ENCODE results near the gene ABHD4. TPM values are rescaled to one million over a fixed set of nuclear protein-coding genes. Genes with fewer than 3 reads are reported as not detected.
"Not testable (repeated sequence)": the region's sequence is repeated elsewhere in the genome, so short reads cannot be mapped to it uniquely, and the experiment has no call there.

ABHD4 gene
- total RNA-seq, 5 donors from 2014 or later (not counting 1 experiment from before 2014, with no cell fraction given), result 10.1 to 20.9 (median 17.3) TPM

DNA sequence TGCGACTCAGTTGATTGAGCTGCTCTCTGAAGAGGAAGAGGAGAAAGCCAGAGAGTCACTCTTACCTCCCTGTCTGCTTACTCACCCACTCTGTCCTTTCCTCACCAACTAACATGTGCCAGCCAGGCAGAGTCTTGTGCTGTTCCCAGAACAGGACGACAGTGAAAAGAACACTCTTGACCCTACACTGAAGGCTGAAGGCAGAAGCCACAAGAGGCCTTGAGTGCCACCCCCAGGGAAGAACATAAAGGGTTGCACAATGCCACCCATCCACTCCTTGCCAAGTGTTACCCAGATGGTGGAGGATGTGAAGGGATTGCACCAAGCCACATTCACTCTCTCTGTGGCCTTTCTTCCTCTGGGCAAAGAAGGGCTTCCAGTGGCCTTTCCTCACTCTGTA is 12.8 kb downstream of the ABHD4 start:
- WGBS (ENCODE audit: insufficient coverage), result no CpG with 5 or more reads among the region's 2 CpGs
- H3K4me1 Mint-ChIP-seq, result peaks cover 0 to 6% (median 0%) of the 10 kb centered on the region in 3 donors
- Histone ChIP-seq H3K9me3 (no peaks in the 10 kb centered on the region), H3K4me3 (ENCODE audit: control insufficient read depth in 1 of 2, extremely low read depth in 1 of 2, low read length in 1 of 2) (no peak overlapping the region), H3K36me3 (ENCODE audit: control insufficient read depth in 2 of 2, extremely low read depth in 1 of 2, insufficient read depth in 1 of 2, low read length in 1 of 2) (peaks cover 8 to 45% of the 10 kb centered on the region in 2 donors), H3K4me1 (ENCODE audit: control insufficient read depth in 1 of 2, extremely low read depth in 1 of 2, insufficient read depth in 2 of 2, low read length in 2 of 2) (no peaks in the 10 kb centered on the region), H3K27me3 (replicated peaks in 1 of 2; ENCODE audit: control insufficient read depth in 2 of 2, extremely low read depth in 1 of 2, insufficient read depth in 2 of 2, low read length in 1 of 2) (no peaks in the 10 kb centered on the region), H3K27ac (ENCODE audit: low read length) (no peak overlapping the region)
- peaks cover 52% of the 10 kb centered on the region for H3K36me3 Mint-ChIP-seq
- DNase-seq (no peak), ATAC-seq (replicated peaks in 1 of 4) (no peak)
- H3K27me3 Mint-ChIP-seq, result no peaks in the 10 kb centered on the region
- POLR2A ChIA-PET, result no interaction called here
- CTCF ChIA-PET, result no interaction called here
- H3K4me3 Mint-ChIP-seq, result no peak overlapping the region
- H3K9me3 Mint-ChIP-seq, result no peaks in the 10 kb centered on the region
- H3K27ac Mint-ChIP-seq, result no peak overlapping the region

DNA sequence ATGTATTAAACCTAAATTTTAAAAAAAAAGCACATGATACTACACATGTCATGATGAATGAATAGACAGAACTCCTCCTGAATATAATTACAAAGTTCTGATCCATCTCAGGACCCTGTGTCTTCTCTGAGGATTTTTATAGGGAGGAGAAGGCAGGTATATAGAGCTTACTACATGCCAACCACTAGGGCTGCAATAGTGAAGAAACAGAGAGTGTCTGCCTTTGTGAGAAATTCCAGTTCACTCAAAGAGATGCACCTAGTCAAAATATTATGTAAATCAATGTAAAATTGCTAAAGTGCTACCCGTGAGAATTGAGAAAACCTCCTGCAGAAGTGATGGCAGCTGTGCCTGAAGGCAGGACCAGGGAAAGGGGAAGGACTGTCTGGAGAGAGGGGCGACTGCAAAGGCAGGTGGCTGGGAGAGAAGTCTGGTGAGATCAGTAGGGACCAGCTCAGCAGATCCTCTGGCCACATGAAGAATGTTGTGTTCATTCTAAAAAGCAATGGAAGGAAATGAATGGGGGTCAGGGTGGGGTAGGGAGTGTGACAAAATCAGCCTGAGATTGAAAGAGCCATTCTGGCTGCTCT is 15.1 kb downstream of the ABHD4 start:
- CTCF ChIA-PET, result interaction anchor here in 1 of 2 donors (0.6 to 0.8 kb wide), 2 partner anchors 42 to 950 kb away, joined by 3 read pairs; no protein-coding TSS in a partner anchor
- H3K27ac Mint-ChIP-seq, result no peak overlapping the region

DNA sequence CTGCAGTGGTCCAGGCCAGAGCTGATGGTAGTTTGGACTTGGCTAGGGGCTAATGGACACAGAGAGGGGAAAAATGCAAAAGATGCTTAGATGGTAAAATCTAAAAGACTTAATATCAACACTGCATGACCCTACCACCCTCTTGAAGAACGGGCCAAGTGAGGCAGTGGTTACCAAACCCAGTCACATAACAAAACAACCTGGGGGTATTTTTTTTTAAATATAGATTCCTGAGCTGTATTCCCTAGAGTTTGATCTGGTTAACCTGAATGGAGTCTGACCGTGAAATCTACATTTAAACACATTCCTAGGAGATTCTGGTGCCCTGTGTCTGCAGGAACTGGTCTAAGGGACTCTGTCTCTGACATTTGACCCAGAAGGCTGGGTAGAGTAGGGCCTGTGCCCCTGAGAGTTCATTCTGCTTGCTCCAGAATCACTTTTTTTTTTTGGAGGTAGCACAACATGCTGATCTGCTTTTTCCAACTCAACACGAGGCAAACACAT is 15.7 kb downstream of the ABHD4 start:
- Histone ChIP-seq H3K4me3 (ENCODE audit: control insufficient read depth in 1 of 2, extremely low read depth in 1 of 2, low read length in 1 of 2) (no peak overlapping the region), H3K27ac (ENCODE audit: low read length) (no peak overlapping the region), H3K36me3 (ENCODE audit: control insufficient read depth in 2 of 2, extremely low read depth in 1 of 2, insufficient read depth in 1 of 2, low read length in 1 of 2) (peaks cover 8 to 25% of the 10 kb centered on the region in 2 donors), H3K4me1 (ENCODE audit: control insufficient read depth in 1 of 2, extremely low read depth in 1 of 2, insufficient read depth in 2 of 2, low read length in 2 of 2) (no peaks in the 10 kb centered on the region), H3K27me3 (replicated peaks in 1 of 2; ENCODE audit: control insufficient read depth in 2 of 2, extremely low read depth in 1 of 2, insufficient read depth in 2 of 2, low read length in 1 of 2) (no peaks in the 10 kb centered on the region), H3K9me3 (no peaks in the 10 kb centered on the region)
- Mint-ChIP-seq H3K27ac (no peak overlapping the region), H3K27me3 (no peaks in the 10 kb centered on the region), H3K4me1 (peaks cover 0 to 6% (median 0%) of the 10 kb centered on the region in 3 donors), H3K36me3 (peaks cover 33% of the 10 kb centered on the region), H3K9me3 (no peaks in the 10 kb centered on the region), H3K4me3 (no peak overlapping the region)
- ChIA-PET POLR2A (no interaction called here), CTCF (interaction anchor here in 1 of 2 donors (0.8 kb wide), 1 partner anchor 42 kb away, joined by 3 read pairs; no protein-coding TSS in a partner anchor)
- WGBS (ENCODE audit: insufficient coverage), result no CpG with 5 or more reads among the region's 3 CpGs
- ATAC-seq (replicated peaks in 1 of 4) (no peak), DNase-seq (no peak)

More for the DNA sequence above, 15.1 kb downstream of the ABHD4 start:
- ATAC-seq (replicated peaks in 1 of 4) (no peak), DNase-seq (no peak)
- Histone ChIP-seq H3K9me3 (no peaks in the 10 kb centered on the region), H3K27ac (ENCODE audit: low read length) (no peak overlapping the region), H3K36me3 (ENCODE audit: control insufficient read depth in 2 of 2, extremely low read depth in 1 of 2, insufficient read depth in 1 of 2, low read length in 1 of 2) (peaks cover 8 to 25% of the 10 kb centered on the region in 2 donors), H3K4me1 (ENCODE audit: control insufficient read depth in 1 of 2, extremely low read depth in 1 of 2, insufficient read depth in 2 of 2, low read length in 2 of 2) (no peaks in the 10 kb centered on the region), H3K4me3 (ENCODE audit: control insufficient read depth in 1 of 2, extremely low read depth in 1 of 2, low read length in 1 of 2) (no peak overlapping the region), H3K27me3 (replicated peaks in 1 of 2; ENCODE audit: control insufficient read depth in 2 of 2, extremely low read depth in 1 of 2, insufficient read depth in 2 of 2, low read length in 1 of 2) (no peaks in the 10 kb centered on the region)
- WGBS (ENCODE audit: insufficient coverage), result 55% methylated on average over 2 of the region's 2 CpGs
- Mint-ChIP-seq H3K27me3 (no peaks in the 10 kb centered on the region), H3K4me1 (peaks cover 0 to 6% (median 0%) of the 10 kb centered on the region in 3 donors), H3K9me3 (no peaks in the 10 kb centered on the region), H3K4me3 (no peak overlapping the region), H3K36me3 (peaks cover 36% of the 10 kb centered on the region)
- POLR2A ChIA-PET, result no interaction called here

GRCh38 chr14:22614240-22614799 is 16.2 kb downstream of the ABHD4 start:
- Histone ChIP-seq H3K9me3 (no peaks in the 10 kb centered on the region), H3K4me3 (ENCODE audit: control insufficient read depth in 1 of 2, extremely low read depth in 1 of 2, low read length in 1 of 2) (no peak overlapping the region), H3K27ac (ENCODE audit: low read length) (no peak overlapping the region), H3K27me3 (replicated peaks in 1 of 2; ENCODE audit: control insufficient read depth in 2 of 2, extremely low read depth in 1 of 2, insufficient read depth in 2 of 2, low read length in 1 of 2) (no peaks in the 10 kb centered on the region), H3K36me3 (ENCODE audit: control insufficient read depth in 2 of 2, extremely low read depth in 1 of 2, insufficient read depth in 1 of 2, low read length in 1 of 2) (peaks cover 8 to 24% of the 10 kb centered on the region in 2 donors), H3K4me1 (ENCODE audit: control insufficient read depth in 1 of 2, extremely low read depth in 1 of 2, insufficient read depth in 2 of 2, low read length in 2 of 2) (no peaks in the 10 kb centered on the region)
- Mint-ChIP-seq H3K27me3 (no peaks in the 10 kb centered on the region), H3K27ac (no peak overlapping the region), H3K4me1 (peaks cover 0 to 6% (median 0%) of the 10 kb centered on the region in 3 donors), H3K36me3 (peaks cover 32% of the 10 kb centered on the region), H3K9me3 (no peaks in the 10 kb centered on the region), H3K4me3 (no peak overlapping the region)
- ChIA-PET POLR2A (no interaction called here), CTCF (interaction anchor here in 1 of 2 donors (0.8 kb wide), 1 partner anchor 43 kb away, joined by 3 read pairs; no protein-coding TSS in a partner anchor)
- ATAC-seq (replicated peaks in 1 of 4), result no peak
- DNase-seq, result no peak
- WGBS (ENCODE audit: insufficient coverage), result no CpG with 5 or more reads among the region's 6 CpGs

- ATAC-seq (replicated peaks in 1 of 4); H3K4me1 ChIP-seq (ENCODE audit: control insufficient read depth in 1 of 2, extremely low read depth in 1 of 2, insufficient read depth in 2 of 2, low read length in 2 of 2); H3K4me3 Mint-ChIP-seq; H3K4me1 Mint-ChIP-seq; H3K9me3 ChIP-seq; H3K27ac Mint-ChIP-seq; H3K27ac ChIP-seq (ENCODE audit: low read length); H3K9me3 Mint-ChIP-seq; H3K4me3 ChIP-seq (ENCODE audit: control insufficient read depth in 1 of 2, extremely low read depth in 1 of 2, low read length in 1 of 2); DNase-seq; H3K27me3 Mint-ChIP-seq; H3K27me3 ChIP-seq (replicated peaks in 1 of 2; ENCODE audit: control insufficient read depth in 2 of 2, extremely low read depth in 1 of 2, insufficient read depth in 2 of 2, low read length in 1 of 2); POLR2A ChIA-PET: not testable (repeated sequence)
- H3K36me3 ChIP-seq (ENCODE audit: control insufficient read depth in 2 of 2, extremely low read depth in 1 of 2, insufficient read depth in 1 of 2, low read length in 1 of 2), result peaks cover 8 to 11% of the 10 kb centered on the region in 2 donors
- CTCF ChIA-PET, result interaction anchor here in 1 of 2 donors (0.6 kb wide), 1 partner anchor 267 kb away, joined by 6 read pairs; no protein-coding TSS in a partner anchor
- peaks cover 21% of the 10 kb centered on the region for H3K36me3 Mint-ChIP-seq
- no CpG with 5 or more reads among the region's 2 CpGs for WGBS (ENCODE audit: insufficient coverage)
These were observed 17.7 kb downstream of the ABHD4 start for GRCh38 chr14:22615765-22616164.

DNA sequence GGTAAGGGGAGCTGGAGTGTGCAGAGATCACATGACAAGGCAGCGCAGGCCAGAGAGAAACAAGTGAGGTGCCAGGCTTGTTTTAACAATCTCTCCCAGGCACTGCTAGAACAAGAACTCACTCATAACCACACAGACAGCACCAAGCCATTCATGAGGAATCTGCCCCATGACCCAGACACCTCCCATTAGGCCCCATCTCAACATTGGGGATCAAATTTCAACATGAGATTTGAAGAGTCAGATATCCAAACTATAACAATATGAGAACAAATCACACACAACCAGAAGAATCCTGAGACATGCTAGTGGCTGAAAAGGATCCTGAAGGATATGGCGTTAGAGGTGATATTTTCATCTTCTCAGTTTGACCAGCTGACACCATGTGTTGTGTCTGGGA is 24.2 kb downstream of the ABHD4 start:
- H3K9me3 Mint-ChIP-seq, result no peaks in the 10 kb centered on the region
- CTCF ChIA-PET, result no interaction called here
- peaks cover 3% of the 10 kb centered on the region for H3K36me3 Mint-ChIP-seq

More for the DNA sequence above, 24.2 kb downstream of the ABHD4 start:
- no CpG with 5 or more reads among the region's 2 CpGs for WGBS (ENCODE audit: insufficient coverage)
- no peaks in the 10 kb centered on the region for H3K36me3 ChIP-seq (ENCODE audit: control insufficient read depth in 2 of 2, extremely low read depth in 1 of 2, insufficient read depth in 1 of 2, low read length in 1 of 2)
- no peak overlapping the region for H3K27ac Mint-ChIP-seq
- peaks cover 0 to 8% (median 0%) of the 10 kb centered on the region in 3 donors for H3K4me1 Mint-ChIP-seq
- peaks cover 3% of the 10 kb centered on the region in 2 donors for H3K27me3 Mint-ChIP-seq
- DNase-seq (no peak), ATAC-seq (replicated peaks in 1 of 4) (no peak)
- H3K4me3 Mint-ChIP-seq, result no peak overlapping the region
- H3K9me3 ChIP-seq, result no peaks in the 10 kb centered on the region
- H3K27me3 ChIP-seq (replicated peaks in 1 of 2; ENCODE audit: control insufficient read depth in 2 of 2, extremely low read depth in 1 of 2, insufficient read depth in 2 of 2, low read length in 1 of 2), result peaks cover 0 to 5% of the 10 kb centered on the region in 2 experiments
- POLR2A ChIA-PET, result no interaction called here
- no peak overlapping the region for H3K4me3 ChIP-seq (ENCODE audit: control insufficient read depth in 1 of 2, extremely low read depth in 1 of 2, low read length in 1 of 2)
- H3K4me1 ChIP-seq (ENCODE audit: control insufficient read depth in 1 of 2, extremely low read depth in 1 of 2, insufficient read depth in 2 of 2, low read length in 2 of 2), result no peaks in the 10 kb centered on the region
- H3K27ac ChIP-seq (ENCODE audit: low read length), result no peak overlapping the region

Measured in T-cell (primary cell).